IPS-20b (cell line): ENCODE results near the gene TTC4.

Experiments used
- H3K27ac ChIP-seq: one replicate; pipeline ENCODE4 v1.5.1; 2013; ENCODE audit warnings: low read length
- H3K27me3 ChIP-seq: 2 replicates; pipeline ENCODE4 v1.6.1; 2013; ENCODE audit warnings: mild to moderate bottlenecking, low read length, inconsistent platforms; ENCODE audit not compliant: insufficient read depth
- H3K36me3 ChIP-seq: 2 replicates; pipeline ENCODE4 v1.6.1; 2013; ENCODE audit warnings: low read depth, mild to moderate bottlenecking, inconsistent platforms, low read length, moderate library complexity; ENCODE audit not compliant: insufficient read depth
- H3K4me1 ChIP-seq: 2 replicates; pipeline ENCODE4 v1.6.1; 2013; ENCODE audit warnings: mild to moderate bottlenecking, control low read depth, inconsistent platforms, low read length, moderate library complexity; ENCODE audit not compliant: insufficient read depth
- H3K4me3 ChIP-seq: 2 replicates; pipeline ENCODE4 v1.5.1; 2013; ENCODE audit warnings: mild to moderate bottlenecking, low read length, inconsistent platforms
- H3K9ac ChIP-seq: 2 replicates; pipeline ENCODE4 v1.6.1; 2013; ENCODE audit warnings: low read depth, mild to moderate bottlenecking, inconsistent platforms, low read length, moderate library complexity
- H3K9me3 ChIP-seq: 2 replicates; pipeline ENCODE4 v1.6.1; 2013; ENCODE audit warnings: mild to moderate bottlenecking, low read depth, low read length, inconsistent platforms; ENCODE audit not compliant: insufficient read depth

Gene TTC4

DNA sequence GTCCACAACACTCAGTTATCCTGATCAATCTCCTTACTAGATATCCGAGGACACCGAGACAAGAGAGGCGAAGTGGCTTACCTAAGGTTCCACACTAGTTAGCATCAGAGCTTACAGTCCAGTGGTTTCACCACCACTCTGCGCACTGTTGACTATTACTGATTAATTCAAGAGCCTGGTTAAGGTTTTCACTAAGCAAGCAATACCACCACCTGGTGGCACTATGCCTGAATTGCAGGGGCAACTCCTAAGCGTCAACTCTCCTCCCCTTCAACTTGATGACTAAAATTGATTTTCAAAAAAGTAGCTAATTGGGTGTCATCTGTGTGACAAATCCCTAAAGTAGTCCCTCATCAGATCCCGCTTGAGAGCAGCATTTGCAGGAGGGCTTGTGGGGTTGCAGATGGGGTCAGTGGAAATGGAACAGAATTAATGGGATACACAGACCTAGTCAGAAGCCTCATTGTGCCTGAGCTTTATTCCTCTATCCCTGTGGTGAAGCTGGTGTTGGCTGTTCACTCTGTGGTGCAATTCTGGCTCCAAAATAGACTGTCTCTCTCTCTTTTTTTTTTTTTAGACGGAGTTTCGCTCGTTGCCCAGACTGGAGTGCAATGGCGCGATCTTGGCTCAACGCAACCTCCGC, 76.3 kb downstream of the TTC4 start:
- H3K27me3 ChIP-seq, result no peaks in the 10 kb centered on the region
- peaks cover 20% of the 10 kb centered on the region for H3K4me1 ChIP-seq
- no peak overlapping the region for H3K27ac ChIP-seq
- H3K4me3 ChIP-seq, result no peak overlapping the region
- H3K9me3 ChIP-seq, result no peaks in the 10 kb centered on the region
- no peaks in the 10 kb centered on the region for H3K36me3 ChIP-seq
- H3K9ac ChIP-seq, result no peak overlapping the region
